SK-N-SH (cell line): ENCODE measurements around the gene SPEM1. TPM values are rescaled to one million over a fixed set of nuclear protein-coding genes. Genes with fewer than 3 reads are reported as not detected.

Experiments
- CTCF ChIA-PET: fragments of 300-600, 350-600 bp; formaldehyde crosslinking; extraction: SDS; loops from one replicate; lab custom pipeline; 2021; lab: Yijun Ruan, JAX
- POLR2A ChIA-PET: fragments of 350-600 bp; sonication (Branson Sonifier 250); formaldehyde crosslinking; extraction: SDS; loops from one replicate; lab custom pipeline; 2020; ENCODE audit warnings: antibody characterized with exemption, inconsistent platforms; lab: Yijun Ruan, JAX
- DNase-seq: peaks from one replicate; pipeline ENCODE4 v3.0.0; 2012
- H2AFZ ChIP-seq: fragments of 200-600 bp; sonication (generic); 2 replicates; pipeline ENCODE4 v1.8.1; 2016; ENCODE audit warnings: antibody characterized with exemption, mild to moderate bottlenecking, low read depth
- H3F3A ChIP-seq: fragments of 200-600 bp; sonication (generic); replicated peaks from 2 replicates; pipeline ENCODE3; 2016; ENCODE audit warnings: antibody characterized with exemption, mild to moderate bottlenecking; ENCODE audit not compliant: insufficient read depth
- H3K27ac ChIP-seq, 2 experiments: fragments of 200-500 bp in 1 of 2; fragments of 200-600 bp in 1 of 2; sonication (Bioruptor generic) in 1 of 2; sonication (generic), shearing (Covaris generic) in 1 of 2; 2 replicates each; pipeline versions ENCODE4 v1.5.1 to v1.6.1; 2014 to 2016; ENCODE audit warnings: low read depth in 2 of 2, inconsistent platforms in 1 of 2, low read length in 1 of 2, mild to moderate bottlenecking in 1 of 2, mixed read lengths in 1 of 2
- H3K27me3 ChIP-seq: fragments of 200-600 bp; sonication (generic), shearing (Covaris generic); 2 replicates; pipeline ENCODE4 v1.6.1; 2016; ENCODE audit warnings: mixed run types; ENCODE audit not compliant: insufficient read depth
- H3K36me3 ChIP-seq, 2 experiments: fragments of 200-500 bp in 1 of 2; fragments of 200-600 bp in 1 of 2; sonication (Bioruptor generic) in 1 of 2; sonication (generic) in 1 of 2; replicated peaks in 1 of 2; 2 replicates each; pipeline versions ENCODE3 to v1.5.1; 2014 to 2016; ENCODE audit warnings: low read length in 1 of 2, mild to moderate bottlenecking in 1 of 2; ENCODE audit not compliant: insufficient read depth in 2 of 2, control insufficient read depth in 1 of 2
- H3K4me1 ChIP-seq, 2 experiments: fragments of 200-500 bp in 1 of 2; fragments of 200-600 bp in 1 of 2; sonication (Bioruptor generic) in 1 of 2; sonication (generic), shearing (Covaris generic) in 1 of 2; 2 replicates each; pipeline versions ENCODE4 v1.5.1 to v1.6.1; 2014 to 2016; ENCODE audit warnings: low read depth in 1 of 2, low read length in 1 of 2, mixed run types in 1 of 2; ENCODE audit not compliant: insufficient read depth in 2 of 2, control insufficient read depth in 1 of 2
- H3K4me2 ChIP-seq: fragments of 200-600 bp; sonication (generic), shearing (Covaris generic); 2 replicates; pipeline ENCODE4 v1.6.1; 2017; ENCODE audit warnings: mixed run types
- H3K4me3 ChIP-seq, 2 experiments: fragments of 200-500 bp in 1 of 2; fragments of 200-600 bp in 1 of 2; sonication (Bioruptor generic) in 1 of 2; sonication (generic), shearing (Covaris generic) in 1 of 2; 2 replicates each; pipeline versions ENCODE4 v1.5.1 to v1.8.1; 2014 to 2016; ENCODE audit warnings: low read depth in 2 of 2, inconsistent platforms in 1 of 2, low read length in 1 of 2, mild to moderate bottlenecking in 1 of 2, mixed read lengths in 1 of 2, moderate library complexity in 1 of 2
- H3K79me2 ChIP-seq: fragments of 200-600 bp; sonication (generic); 2 replicates; pipeline ENCODE4 v1.8.1; 2017; ENCODE audit warnings: mild to moderate bottlenecking; ENCODE audit not compliant: insufficient read depth
- H3K9ac ChIP-seq: fragments of 200-600 bp; sonication (generic); 2 replicates; pipeline ENCODE4 v1.6.1; 2017; ENCODE audit warnings: mixed run types
- H3K9me2 ChIP-seq: fragments of 200-600 bp; sonication (generic); 2 replicates; pipeline ENCODE4 v1.6.1; 2017; ENCODE audit warnings: mixed run types
- H3K9me3 ChIP-seq: fragments of 200-600 bp; sonication (generic); 2 replicates; pipeline ENCODE4 v1.6.1; 2017; ENCODE audit warnings: mixed run types, mild to moderate bottlenecking, moderate library complexity
- H4K20me1 ChIP-seq: fragments of 200-600 bp; sonication (generic); 2 replicates; pipeline ENCODE4 v1.6.1; 2017; ENCODE audit warnings: mild to moderate bottlenecking, mixed run types; ENCODE audit not compliant: insufficient read depth
- ELF1 ChIP-seq: IDR thresholded peaks from 2 replicates; pipeline ENCODE4 v1.4.0; 2012
- FOXM1 ChIP-seq: IDR thresholded peaks from 2 replicates; pipeline ENCODE4 v1.4.0; 2012; ENCODE audit warnings: low read depth, mild to moderate bottlenecking
- GABPA ChIP-seq: IDR thresholded peaks from 2 replicates; pipeline ENCODE4 v1.4.0; 2012; ENCODE audit warnings: low read depth, mild to moderate bottlenecking
- JUND ChIP-seq: IDR thresholded peaks from 2 replicates; pipeline ENCODE4 v1.4.0; 2012
- MAX ChIP-seq: IDR thresholded peaks from 2 replicates; pipeline ENCODE4 v1.4.0; 2012; ENCODE audit warnings: low read depth
- MEF2A ChIP-seq: IDR thresholded peaks from 2 replicates; pipeline ENCODE4 v1.4.0; 2012; ENCODE audit warnings: low read depth, borderline replicate concordance
- MXI1 ChIP-seq: IDR thresholded peaks from 2 replicates; pipeline ENCODE4 v1.6.1; 2012; ENCODE audit warnings: mild to moderate bottlenecking, low read depth, low read length, improper control_type of control experiment
- NFIC ChIP-seq: IDR thresholded peaks from 2 replicates; pipeline ENCODE4 v1.4.0; 2012; ENCODE audit warnings: borderline replicate concordance
- PBX3 ChIP-seq: IDR thresholded peaks from 2 replicates; pipeline ENCODE4; 2012
- POLR2AphosphoS5 ChIP-seq: IDR thresholded peaks from 2 replicates; pipeline ENCODE4 v1.6.1; 2012; ENCODE audit warnings: low read depth, low read length
- RAD21 ChIP-seq: IDR thresholded peaks from 2 replicates; pipeline ENCODE4 v1.6.1; 2012; ENCODE audit warnings: mild to moderate bottlenecking, low read length
- SIN3A ChIP-seq: IDR thresholded peaks from 2 replicates; pipeline ENCODE4 v1.6.1; 2012; ENCODE audit warnings: low read depth, mild to moderate bottlenecking, low read length, moderate library complexity, borderline replicate concordance
- SMC3 ChIP-seq: IDR thresholded peaks from 2 replicates; pipeline ENCODE4 v1.6.1; 2012; ENCODE audit warnings: low read depth, low read length, improper control_type of control experiment
- USF1 ChIP-seq: IDR thresholded peaks from 2 replicates; pipeline ENCODE4 v1.4.0; 2012; ENCODE audit warnings: low read depth, borderline replicate concordance
- USF2 ChIP-seq: fragments of 150-350 bp; IDR thresholded peaks from 2 replicates; pipeline ENCODE4 v1.6.1; 2017; ENCODE audit warnings: antibody characterized with exemption, low read length, low read depth, borderline replicate concordance
- YY1 ChIP-seq: IDR thresholded peaks from 2 replicates; pipeline ENCODE4 v1.4.0; 2012; ENCODE audit warnings: low read depth, mild to moderate bottlenecking
- WGBS: methylation state at CpG from one replicate; pipeline ENCODE4 v1.1.6; 2017; ENCODE audit warnings: low lambda C conversion rate; 5-methylcytosine and 5-hydroxymethylcytosine counted together
- polyA plus RNA-seq, 3 experiments: library from polyadenylated mRNA; depleted of rRNA; stranded (reverse); fragments of >200 nt; gene quantifications; 2 replicates each; pipeline ENCODE4 v1.2.3, GENCODE V29; 2012
- TF ChIP-seq, protein P1 (sequence below): IDR thresholded peaks from 2 replicates; pipeline ENCODE4 v1.4.0; 2012; ENCODE audit warnings: low read depth, borderline replicate concordance
- TF ChIP-seq, protein P2 (sequence below): fragments of 150-350 bp; IDR thresholded peaks from 2 replicates; pipeline ENCODE4 v1.6.1; 2016; ENCODE audit warnings: mild to moderate bottlenecking, low read depth, low read length

SPEM1 gene
- polyA plus RNA-seq, 1 of the 3 experiments (the other 2 are of a cell fraction) = not detected

DNA sequence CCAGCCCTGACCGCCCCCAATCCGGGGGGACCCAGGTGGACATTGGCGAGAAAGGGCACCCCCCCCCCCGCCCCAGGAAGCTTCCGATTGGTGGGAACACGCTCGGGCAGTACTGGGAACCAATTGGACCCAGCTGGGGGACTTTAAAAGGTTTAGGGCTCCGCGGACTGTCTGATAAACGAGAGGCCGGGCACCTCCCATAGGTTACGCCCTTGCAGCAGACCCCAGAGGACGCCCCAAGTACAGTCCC lies 16.5 kb upstream of the SPEM1 start:
- WGBS = 0% methylated on average over 9 of the region's 13 CpGs
- no peaks in the 10 kb centered on the region for H3K9me3 ChIP-seq
- no peaks in the 10 kb centered on the region for H3K27me3 ChIP-seq
- ChIA-PET POLR2A (interaction anchor here (0.7 to 1.5 kb wide), 12 partner anchors 9 to 789 kb away, joined by 3 to 13 read pairs (median 4); partner anchors contain the start of genes FGF11, MPDU1, NEURL4 and PLSCR3), CTCF (interaction anchor here (0.6 to 2.6 kb wide), 7 partner anchors 11 to 157 kb away, joined by 3 to 19 read pairs (median 3); partner anchors contain the start of gene SENP3)
- H3K4me1 ChIP-seq = peaks cover 5 to 21% of the 10 kb centered on the region in 2 experiments; a peak in 2 of 4 replicates
- TF ChIP-seq MAX (0 out of 2 replicates have a peak, but pooled peaks have one; percentile 7), POLR2AphosphoS5 (no peak), PBX3 (0 out of 2 replicates have a peak, but pooled peaks have one; percentile 13), GABPA (no peak)
- TF ChIP-seq, protein P1, sequence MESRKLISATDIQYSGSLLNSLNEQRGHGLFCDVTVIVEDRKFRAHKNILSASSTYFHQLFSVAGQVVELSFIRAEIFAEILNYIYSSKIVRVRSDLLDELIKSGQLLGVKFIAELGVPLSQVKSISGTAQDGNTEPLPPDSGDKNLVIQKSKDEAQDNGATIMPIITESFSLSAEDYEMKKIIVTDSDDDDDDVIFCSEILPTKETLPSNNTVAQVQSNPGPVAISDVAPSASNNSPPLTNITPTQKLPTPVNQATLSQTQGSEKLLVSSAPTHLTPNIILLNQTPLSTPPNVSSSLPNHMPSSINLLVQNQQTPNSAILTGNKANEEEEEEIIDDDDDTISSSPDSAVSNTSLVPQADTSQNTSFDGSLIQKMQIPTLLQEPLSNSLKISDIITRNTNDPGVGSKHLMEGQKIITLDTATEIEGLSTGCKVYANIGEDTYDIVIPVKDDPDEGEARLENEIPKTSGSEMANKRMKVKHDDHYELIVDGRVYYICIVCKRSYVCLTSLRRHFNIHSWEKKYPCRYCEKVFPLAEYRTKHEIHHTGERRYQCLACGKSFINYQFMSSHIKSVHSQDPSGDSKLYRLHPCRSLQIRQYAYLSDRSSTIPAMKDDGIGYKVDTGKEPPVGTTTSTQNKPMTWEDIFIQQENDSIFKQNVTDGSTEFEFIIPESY = no peak
- H3F3A ChIP-seq = peaks cover 23% of the 10 kb centered on the region
- H3K9me2 ChIP-seq = no peaks in the 10 kb centered on the region
- peak overlapping the region; percentile 85; the same call in 1 of the 2 replicates for H2AFZ ChIP-seq
- peak overlapping the region; percentile 99 for H3K4me2 ChIP-seq
- H3K9ac ChIP-seq = peak overlapping the region; percentile 68
- H3K79me2 ChIP-seq = peaks cover 49% of the 10 kb centered on the region
- H3K36me3 ChIP-seq = peaks cover 3 to 10% of the 10 kb centered on the region in 2 experiments
- H4K20me1 ChIP-seq = peaks cover 11% of the 10 kb centered on the region; the same call in 1 of the 2 replicates
- H3K4me3 ChIP-seq = peak overlapping the region; percentile 66 to 91
- H3K27ac ChIP-seq = peak overlapping the region; percentile 76 to 91
- peak; percentile 86 for DNase-seq

DNA sequence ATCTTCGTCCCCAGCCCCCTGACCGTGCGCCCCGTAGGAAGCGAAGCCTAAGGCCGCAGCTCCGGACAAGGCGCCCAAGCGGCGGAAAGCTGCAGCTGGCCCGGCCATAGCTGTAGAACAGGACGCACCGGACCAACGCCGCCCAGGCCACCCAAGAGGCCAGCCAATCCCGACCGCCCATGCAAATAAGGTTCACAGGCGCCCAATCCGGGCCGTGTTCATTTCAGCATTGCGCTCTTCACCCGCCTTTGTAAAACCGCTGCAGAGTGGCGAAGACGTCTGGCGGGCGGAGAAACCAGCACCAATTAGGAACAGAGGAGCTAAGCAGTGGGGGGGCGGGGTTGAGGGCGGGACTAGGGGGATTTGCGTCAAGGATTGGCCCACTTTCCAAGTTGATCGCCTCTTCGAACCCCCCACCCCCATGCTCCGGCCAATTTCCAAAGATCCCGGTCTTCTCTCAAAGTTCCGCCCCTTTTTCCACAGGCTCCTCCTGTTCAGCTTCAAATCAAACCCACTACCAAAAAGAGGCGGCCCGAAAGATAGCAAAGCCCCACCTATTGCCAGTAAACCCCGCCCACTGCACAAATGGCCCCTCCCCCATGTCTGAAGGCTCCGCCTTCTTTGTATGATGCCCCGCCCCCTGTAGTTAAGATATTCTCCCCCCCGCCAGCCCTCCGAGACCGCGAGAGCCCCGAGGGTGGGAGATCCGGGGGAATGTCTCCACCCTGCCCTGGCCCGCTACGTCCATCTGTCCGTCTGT lies 16.0 kb upstream of the SPEM1 start, which contains the start of gene TMEM256:
Gene TMEM256, minus strand, starts transcription at position 121 of the 760 bp plus-strand sequence. Its CDS starts 13 bp downstream, at position 108.
- Histone ChIP-seq H3K9ac (peak within 1 kb of the TSS; percentile 94), H3F3A (peaks cover 23% of the 10 kb centered on the region), H3K4me1 (peaks cover 5 to 21% of the 10 kb centered on the region in 2 experiments; a peak in 2 of 4 replicates), H3K79me2 (peaks cover 49% of the 10 kb centered on the region), H3K9me3 (no peaks in the 10 kb centered on the region), H3K27ac (peak within 1 kb of the TSS; percentile 76 to 91), H2AFZ (peak within 1 kb of the TSS; percentile 85), H3K27me3 (no peaks in the 10 kb centered on the region), H3K4me2 (peak within 1 kb of the TSS; percentile 100), H3K36me3 (peaks cover 7 to 11% of the 10 kb centered on the region in 2 experiments), H3K4me3 (peak within 1 kb of the TSS; percentile 78 to 91), H4K20me1 (peaks cover 11% of the 10 kb centered on the region; the same call in 1 of the 2 replicates), H3K9me2 (no peaks in the 10 kb centered on the region)
- ChIA-PET POLR2A (interaction anchor here (0.5 to 1.5 kb wide), 15 partner anchors 10 to 788 kb away, joined by 3 to 13 read pairs (median 4); partner anchors contain the start of genes FGF11, MPDU1, NEURL4 and PLSCR3), CTCF (interaction anchor here (0.6 to 2.6 kb wide), 5 partner anchors 10 to 74 kb away, joined by 3 to 19 read pairs (median 3); no protein-coding TSS in a partner anchor)
- peak; percentile 93 for DNase-seq
- whole genome bisulfite sequencing = under 1% methylated on average over 43 of the region's 49 CpGs
- TF ChIP-seq FOXM1 (no peak), USF1 (no peak), MXI1 (peak; percentile 44; the same call in 1 of the 2 replicates), SMC3 (no peak), RAD21 (no peak), ELF1 (no peak), MAX (peak; percentile 53; the same call in 1 of the 2 replicates), YY1 (peak; percentile 86), SIN3A (peak; percentile 12; the same call in 1 of the 2 replicates), NFIC (no peak), GABPA (no peak), JUND (no peak), USF2 (no peak), MEF2A (no peak)
- TF ChIP-seq, protein P2, sequence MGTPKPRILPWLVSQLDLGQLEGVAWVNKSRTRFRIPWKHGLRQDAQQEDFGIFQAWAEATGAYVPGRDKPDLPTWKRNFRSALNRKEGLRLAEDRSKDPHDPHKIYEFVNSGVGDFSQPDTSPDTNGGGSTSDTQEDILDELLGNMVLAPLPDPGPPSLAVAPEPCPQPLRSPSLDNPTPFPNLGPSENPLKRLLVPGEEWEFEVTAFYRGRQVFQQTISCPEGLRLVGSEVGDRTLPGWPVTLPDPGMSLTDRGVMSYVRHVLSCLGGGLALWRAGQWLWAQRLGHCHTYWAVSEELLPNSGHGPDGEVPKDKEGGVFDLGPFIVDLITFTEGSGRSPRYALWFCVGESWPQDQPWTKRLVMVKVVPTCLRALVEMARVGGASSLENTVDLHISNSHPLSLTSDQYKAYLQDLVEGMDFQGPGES = peak; percentile 67; the same call in 1 of the 2 replicates
